ENCODE data around the gene SPOCK1. TPM values are rescaled to one million over a fixed set of nuclear protein-coding genes. Genes with fewer than 3 reads are reported as not detected.

SPOCK1 gene
- total and polyA plus RNA-seq, 2 of the 4 experiments (the other 2 are of a cell fraction) = 5.0 to 20.3 TPM

DNA sequence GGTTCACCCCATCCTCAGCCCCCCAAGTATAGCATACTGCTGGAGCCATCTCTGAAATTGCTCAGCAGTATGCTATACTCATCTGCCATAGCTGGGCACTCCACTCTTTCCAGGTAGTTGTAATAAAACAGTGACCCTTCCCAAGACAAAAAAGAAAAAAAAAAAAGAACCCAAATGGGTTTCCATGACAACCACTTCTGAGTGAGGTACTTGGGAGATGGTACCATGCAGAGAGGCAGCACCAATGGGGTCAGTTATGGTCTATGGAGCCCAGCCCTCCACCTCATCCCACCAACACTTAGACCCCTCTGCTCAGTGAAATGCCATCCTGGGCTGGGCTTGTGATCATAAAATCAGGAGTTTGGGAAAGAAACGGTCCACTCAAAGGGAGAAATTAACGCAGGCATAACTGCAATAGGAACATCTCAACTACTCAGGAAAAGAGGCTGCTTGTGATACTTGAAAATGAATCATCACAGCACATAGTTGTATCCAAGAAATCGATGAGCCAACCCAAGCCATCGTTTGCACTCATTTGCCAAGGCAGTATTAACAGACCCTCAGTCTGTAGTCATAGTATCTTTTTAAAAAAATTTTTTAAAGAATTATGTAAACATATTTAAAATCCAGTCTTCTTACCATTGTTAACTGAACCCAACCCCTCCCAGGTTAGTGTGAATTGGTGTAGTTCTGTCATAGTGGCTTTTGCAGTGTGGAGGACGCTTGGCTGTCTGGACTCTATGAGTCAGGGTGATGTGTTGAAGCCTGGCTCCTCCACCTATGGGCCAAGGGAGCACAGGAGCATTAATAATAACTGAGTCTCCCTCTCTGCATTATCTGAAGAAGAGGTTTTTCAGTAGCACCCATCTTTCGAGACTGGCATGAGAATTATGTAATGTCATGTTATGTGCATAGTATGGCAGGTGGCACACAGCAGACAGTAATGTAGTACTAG, 402.7 kb downstream of the SPOCK1 start (continued):
- no peak for TF ChIP-seq FOS (IDR thresholded peaks at IDR 0.05; ENCODE audit: low read depth, low read length)

DNA sequence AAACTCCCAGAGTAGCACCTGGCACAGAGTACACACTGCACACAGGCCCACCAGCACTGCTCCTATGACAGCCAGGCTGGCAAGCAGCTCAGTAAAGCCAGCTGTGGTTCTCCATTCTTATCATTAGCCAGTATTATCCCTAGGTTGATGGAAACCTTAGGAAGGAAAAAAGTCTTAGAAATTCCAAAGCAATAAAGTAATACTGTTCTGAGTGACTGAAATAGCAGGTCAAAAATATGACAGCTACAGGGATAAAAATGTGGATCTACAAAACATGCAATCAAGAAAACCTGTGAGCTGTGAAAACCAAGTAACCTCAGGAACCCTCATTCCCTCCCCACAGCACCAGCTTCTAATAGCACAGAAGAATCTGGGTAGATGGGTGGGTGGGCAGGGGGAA, 403.5 kb downstream of the SPOCK1 start:
- H2BK20ac ChIP-seq (ENCODE audit: low read depth, low read length) = no peak overlapping the region
- no peak overlapping the region for H3K14ac ChIP-seq (replicated peaks; ENCODE audit: low read depth, low read length)
- no peaks in the 10 kb centered on the region for H3K4me1 ChIP-seq (ENCODE audit: control insufficient read depth, insufficient read depth, low read length)
- ChIA-PET POLR2A (ENCODE audit: unreplicated experiment) (no interaction called here), CTCF (no interaction called here)
- no peak overlapping the region for H2BK15ac ChIP-seq (ENCODE audit: low read depth, low read length)
- H4K8ac ChIP-seq (ENCODE audit: low read depth in 2 of 2, low read length in 2 of 2) = no peak overlapping the region
- H3K18ac ChIP-seq (ENCODE audit: low read depth, low read length) = no peak overlapping the region
- intact Hi-C loops (cut with micrococcal nuclease) = no loop called here
- H2AK5ac ChIP-seq (ENCODE audit: low read depth, low read length) = no peak overlapping the region
- no peaks in the 10 kb centered on the region for H4K20me1 ChIP-seq (ENCODE audit: insufficient read depth, low read length)
- no peaks in the 10 kb centered on the region for H3K9me1 ChIP-seq (ENCODE audit: insufficient read depth, low read length)
- no peak overlapping the region for H2AFZ ChIP-seq (replicated peaks; ENCODE audit: low read length, poor library complexity)
- no peaks in the 10 kb centered on the region for H3K9me3 ChIP-seq (ENCODE audit: control insufficient read depth, insufficient read depth, low read length)
- DNase-seq = no peak
- no peak overlapping the region for H4K5ac ChIP-seq (ENCODE audit: low read depth, low read length)
- TF ChIP-seq CEBPB (IDR thresholded peaks at IDR 0.05; ENCODE audit: low read depth, low read length) = no peak
- H3K4me2 ChIP-seq (ENCODE audit: low read depth, low read length) = no peak overlapping the region
- H2BK120ac ChIP-seq (ENCODE audit: low read depth, low read length) = no peak overlapping the region
- H3K79me1 ChIP-seq (ENCODE audit: low read depth in 1 of 2, low read length in 2 of 2) = no peaks in the 10 kb centered on the region
- H3K27me3 ChIP-seq (ENCODE audit: control insufficient read depth, insufficient read depth, low read length) = no peaks in the 10 kb centered on the region
- H2AK9ac ChIP-seq (replicated peaks; ENCODE audit: low read depth, low read length, poor library complexity) = no peak overlapping the region
- in situ Hi-C loops (cut with MboI; ENCODE audit: low sequenced_read_pairs) = no loop called here
- dilution Hi-C loops (cut with HindIII; ENCODE audit: low sequenced_read_pairs, unreplicated experiment) = no loop called here
- H3K9ac ChIP-seq (ENCODE audit: low read depth, low read length) = no peak overlapping the region
- no peak overlapping the region for H3K56ac ChIP-seq (ENCODE audit: extremely low read depth, insufficient read depth, low read length)
- H3K23ac ChIP-seq (ENCODE audit: low read depth, low read length) = no peak overlapping the region
- no TSS peak for BruUV-seq (replicated peaks)
- H3K4me3 ChIP-seq (ENCODE audit: insufficient read depth, low read depth, low read length) = no peak overlapping the region
- no peak overlapping the region for H3K27ac ChIP-seq (ENCODE audit: insufficient read depth, low read length)
- H3K4ac ChIP-seq (ENCODE audit: low read depth, low read length) = no peak overlapping the region
- H3K36me3 ChIP-seq (ENCODE audit: control insufficient read depth, insufficient read depth, low read length) = no peaks in the 10 kb centered on the region
- ATAC-seq (ENCODE audit: low read depth) = no peak
- no peak overlapping the region for H2BK5ac ChIP-seq (ENCODE audit: low read depth, low read length, poor library complexity, severe bottlenecking)
- no peak overlapping the region for H4K91ac ChIP-seq (ENCODE audit: insufficient read depth, low read depth, low read length)

All from IMR-90 (cell line).